ENCODE measurements around the gene ATP5F1D. TPM values are rescaled to one million over a fixed set of nuclear protein-coding genes. Genes with fewer than 3 reads are reported as not detected.

Gene ATP5F1D
- total RNA-seq, 1 experiment from 2014 or later, result 51.3 TPM

- no peak for DNase-seq (ENCODE audit: low read depth)
Measured at GRCh38 chr19:1257475-1258162, 16.1 kb downstream of the ATP5F1D start.

- no peak for DNase-seq (ENCODE audit: low read depth)
Measured at GRCh38 chr19:1258163-1258492, 16.6 kb downstream of the ATP5F1D start.

GRCh38 chr19:1258707-1259205 lies 17.2 kb downstream of the ATP5F1D start:
- DNase-seq (ENCODE audit: low read depth), result no peak

GRCh38 chr19:1259206-1259875 lies 17.8 kb downstream of the ATP5F1D start:
- DNase-seq (ENCODE audit: low read depth), result peak; percentile 47

- no peak for DNase-seq (ENCODE audit: low read depth)
Measured at GRCh38 chr19:1259876-1260748, 18.6 kb downstream of the ATP5F1D start.

GRCh38 chr19:1260749-1261537 lies 19.4 kb downstream of the ATP5F1D start:
- peak; percentile 94 for DNase-seq (ENCODE audit: low read depth)

GRCh38 chr19:1261538-1261797 lies 19.9 kb downstream of the ATP5F1D start:
- no peak for DNase-seq (ENCODE audit: low read depth)

GRCh38 chr19:1261798-1262622 lies 20.5 kb downstream of the ATP5F1D start:
- peak; percentile 41 for DNase-seq (ENCODE audit: low read depth)

- DNase-seq (ENCODE audit: low read depth), result peak; percentile 57
Measured at GRCh38 chr19:1262623-1263123, 21.1 kb downstream of the ATP5F1D start.

GRCh38 chr19:1263188-1263587 lies 21.6 kb downstream of the ATP5F1D start:
- peak; percentile 54 for DNase-seq (ENCODE audit: low read depth)

GRCh38 chr19:1264801-1265614 lies 23.5 kb downstream of the ATP5F1D start:
- DNase-seq (ENCODE audit: low read depth), result peak; percentile 94

- peak; percentile 95 for DNase-seq (ENCODE audit: low read depth)
Measured at GRCh38 chr19:1265615-1266128, 24.1 kb downstream of the ATP5F1D start.

- peak; percentile 90 for DNase-seq (ENCODE audit: low read depth)
Measured at GRCh38 chr19:1266129-1266915, 24.8 kb downstream of the ATP5F1D start.

GRCh38 chr19:1266916-1267476 lies 25.4 kb downstream of the ATP5F1D start:
- no peak for DNase-seq (ENCODE audit: low read depth)

GRCh38 chr19:1267477-1268225 lies 26.1 kb downstream of the ATP5F1D start:
- DNase-seq (ENCODE audit: low read depth), result no peak

- DNase-seq (ENCODE audit: low read depth), result no peak
Measured at GRCh38 chr19:1268226-1269064, 26.9 kb downstream of the ATP5F1D start.

- DNase-seq (ENCODE audit: low read depth), result peak; percentile 99
Measured at GRCh38 chr19:1269065-1269477, 27.5 kb downstream of the ATP5F1D start, which contains the start of gene CIRBP. Gene CIRBP (plus strand): TSS chr19:1269332. CDS start chr19:1270934, 1,602 bp downstream.
